Epithelial cell of esophagus (primary cell): ENCODE results near the gene CERS4.

Experiments
- DNase-seq: peaks from one replicate; pipeline ENCODE4 v3.0.0; 2010; ENCODE audit warnings: low read depth
- H3K4me3 ChIP-seq: 2 replicates; pipeline ENCODE4 v1.5.1; 2011; ENCODE audit warnings: mild to moderate bottlenecking, low read length, control low read depth
- CTCF ChIP-seq: IDR thresholded peaks from 2 replicates; pipeline ENCODE4 v1.5.1; 2011; ENCODE audit warnings: low read depth, mild to moderate bottlenecking, low read length, control low read depth, inconsistent platforms; ENCODE audit not compliant: insufficient read depth; ENCODE audit errors: missing control alignments

CERS4 gene

GRCh38 chr19:8253678-8254077 is 44.5 kb downstream of the CERS4 start:
- H3K4me3 ChIP-seq, result no peak overlapping the region
- no peak for DNase-seq
- no peak for TF ChIP-seq CTCF

GRCh38 chr19:8254286-8255001 is 45.3 kb downstream of the CERS4 start:
- DNase-seq, result no peak
- TF ChIP-seq CTCF, result no peak
- no peak overlapping the region for H3K4me3 ChIP-seq

- H3K4me3 ChIP-seq, result no peak overlapping the region
- no peak for TF ChIP-seq CTCF
- no peak for DNase-seq
These were observed 46.4 kb downstream of the CERS4 start for GRCh38 chr19:8255426-8256125.

- H3K4me3 ChIP-seq, result no peak overlapping the region
- no peak for DNase-seq
- TF ChIP-seq CTCF, result no peak
These were observed 47.3 kb downstream of the CERS4 start for GRCh38 chr19:8256276-8257051.

DNA sequence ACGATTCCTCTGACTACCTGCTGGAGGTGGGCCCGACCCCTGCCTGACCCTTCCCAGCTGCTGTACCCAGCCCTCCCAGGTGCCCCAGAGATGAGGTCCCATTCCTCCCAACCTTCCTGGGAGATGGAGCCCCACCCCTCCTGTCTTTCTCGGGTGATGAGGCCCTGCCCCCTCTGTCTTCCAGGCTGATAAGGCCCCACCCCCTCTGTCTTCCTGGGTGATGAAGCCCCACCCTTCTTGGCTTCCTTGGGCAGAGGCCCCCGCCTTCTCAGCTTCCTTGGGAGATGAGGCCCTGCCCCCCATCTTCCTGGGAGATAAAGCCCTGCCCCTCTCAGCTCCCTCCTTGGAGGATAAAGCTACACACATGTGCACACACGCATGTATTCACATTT is 47.9 kb downstream of the CERS4 start:
- no peak for DNase-seq
- no peak overlapping the region for H3K4me3 ChIP-seq
- TF ChIP-seq CTCF, result no peak

DNA sequence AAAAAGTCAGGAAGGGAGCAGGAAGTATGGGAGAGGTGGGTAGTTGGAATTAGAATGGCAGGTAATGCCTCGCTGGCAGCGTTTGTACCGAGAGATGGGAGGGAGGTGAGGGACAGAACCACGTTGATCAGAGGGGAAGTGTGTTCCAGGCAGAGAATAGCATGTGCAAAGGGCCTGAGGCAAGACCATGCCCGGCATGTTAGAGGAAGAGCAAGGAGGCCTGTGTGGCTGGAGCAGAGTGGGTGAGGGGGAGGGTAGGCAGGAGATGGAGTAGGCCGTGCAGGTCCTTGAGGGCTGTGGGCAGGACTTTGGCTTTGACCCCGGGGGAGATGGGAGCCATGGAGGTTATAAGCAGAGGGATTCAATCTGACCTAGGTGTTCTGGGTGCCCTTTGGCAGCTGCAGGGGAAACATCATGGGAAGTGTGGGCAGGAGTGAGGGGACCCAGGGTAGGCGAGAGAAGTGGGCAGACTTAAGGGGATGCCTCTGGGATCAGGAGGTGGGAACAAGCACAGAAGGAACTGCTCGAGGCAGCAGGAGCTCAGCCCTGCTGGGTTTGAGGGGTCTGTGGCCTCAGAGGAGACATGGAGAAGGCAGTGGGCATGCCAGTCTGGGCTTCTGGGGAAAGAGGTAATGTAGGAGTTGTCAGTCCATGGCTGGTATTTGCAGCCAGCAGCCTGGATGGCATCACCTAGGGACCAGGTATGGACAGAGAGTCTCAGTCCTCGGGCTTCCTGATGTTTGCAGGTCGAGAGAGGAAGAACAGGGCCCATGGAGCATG is 50.2 kb downstream of the CERS4 start:
- H3K4me3 ChIP-seq, result no peak overlapping the region
- DNase-seq, result no peak
- TF ChIP-seq CTCF, result no peak
